ENCODE measurements around the gene DDR2.
"Not testable (repeated sequence)": the region's sequence is repeated elsewhere in the genome, so short reads cannot be mapped to it uniquely, and the experiment has no call there.

DDR2 gene

DNA sequence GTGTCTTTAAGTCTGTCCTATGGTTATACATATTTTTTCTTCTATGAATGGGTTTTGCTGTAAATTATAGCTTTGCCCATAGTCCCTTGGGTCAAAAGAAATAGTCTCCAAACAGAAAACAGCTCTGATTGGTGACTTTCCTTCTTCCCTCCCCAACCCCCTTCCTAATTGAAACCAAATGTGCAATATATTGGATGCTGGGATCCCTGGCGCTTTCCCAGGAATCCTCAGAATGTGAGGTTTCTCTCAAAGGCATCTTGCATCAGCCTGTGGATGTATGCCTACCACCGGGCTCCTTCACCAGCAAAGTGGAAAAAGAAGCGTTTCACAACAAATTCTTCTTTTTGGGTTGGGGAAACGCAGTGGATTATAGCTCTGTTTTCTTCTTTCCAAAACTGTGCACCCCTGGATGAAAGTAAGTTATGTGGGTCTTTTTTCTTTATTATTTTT is at the start of gene DDR2:
Gene DDR2, plus strand, starts transcription at position 248 of the 450 bp plus-strand sequence. CDS start 86,600 bp downstream, outside the sequence.
- no peak for DNase-seq

DNA sequence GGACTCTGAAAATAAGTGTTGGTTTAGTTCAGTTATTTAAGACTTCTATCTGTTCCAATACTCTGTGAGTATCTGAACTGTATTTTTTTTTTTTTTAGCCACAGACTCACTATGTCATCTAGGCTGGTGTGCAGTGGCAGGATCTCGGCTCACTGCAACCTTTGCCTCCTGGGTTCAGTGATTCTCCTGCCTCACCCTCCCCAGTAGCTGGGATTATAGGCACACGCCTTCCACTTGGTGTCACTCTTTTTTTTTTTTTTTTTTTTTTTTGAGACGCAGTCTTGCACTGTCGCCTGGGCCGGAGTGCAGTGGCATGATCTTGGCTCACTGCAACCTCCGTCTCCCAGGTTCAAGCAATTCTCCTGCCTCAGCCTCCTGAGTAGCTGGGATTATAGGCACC is 49.4 kb upstream of the DDR2 start:
- DNase-seq: not testable (repeated sequence)

DNA sequence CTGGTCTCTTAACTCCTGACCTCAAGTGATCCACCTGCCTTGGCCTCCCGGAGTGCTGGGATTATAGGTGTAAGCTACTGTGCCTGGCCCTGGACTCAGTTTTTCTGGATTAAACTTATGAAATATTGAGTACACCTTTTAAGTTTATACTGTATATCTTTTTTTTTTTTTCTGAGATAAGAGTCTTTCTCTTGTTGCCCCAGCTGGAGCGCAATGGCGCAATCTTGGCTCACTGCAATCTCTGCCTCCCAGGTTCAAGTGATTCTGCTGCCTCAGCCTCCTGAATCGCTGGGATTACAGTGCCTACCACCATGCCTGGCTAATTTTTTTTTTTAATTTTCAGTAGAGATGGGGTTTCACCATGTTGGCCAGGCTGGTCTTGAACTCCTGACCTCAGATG is 47.2 kb upstream of the DDR2 start:
- not testable (repeated sequence) for DNase-seq

DNA sequence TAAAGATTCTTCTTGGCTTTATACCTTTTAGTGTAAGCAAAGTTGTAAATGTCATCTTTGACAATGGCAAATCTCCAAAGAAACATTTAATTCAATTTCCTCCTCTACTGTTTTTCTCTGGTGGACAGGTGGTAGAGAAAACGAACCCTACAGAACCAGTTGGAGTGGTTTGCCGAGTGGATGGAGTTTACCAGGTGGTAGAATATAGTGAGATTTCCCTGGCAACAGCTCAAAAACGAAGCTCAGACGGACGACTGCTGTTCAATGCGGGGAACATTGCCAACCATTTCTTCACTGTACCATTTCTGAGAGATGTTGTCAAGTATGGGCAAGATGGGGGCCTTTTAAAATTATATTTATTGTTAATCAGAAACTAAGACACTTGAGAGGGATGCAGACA is 44.9 kb upstream of the DDR2 start:
- DNase-seq: no peak

GRCh38 chr1:162587761-162588260 is 44.5 kb upstream of the DDR2 start:
- DNase-seq: no peak

- DNase-seq: no peak
These were observed 42.2 kb upstream of the DDR2 start for GRCh38 chr1:162590101-162590500.

DNA sequence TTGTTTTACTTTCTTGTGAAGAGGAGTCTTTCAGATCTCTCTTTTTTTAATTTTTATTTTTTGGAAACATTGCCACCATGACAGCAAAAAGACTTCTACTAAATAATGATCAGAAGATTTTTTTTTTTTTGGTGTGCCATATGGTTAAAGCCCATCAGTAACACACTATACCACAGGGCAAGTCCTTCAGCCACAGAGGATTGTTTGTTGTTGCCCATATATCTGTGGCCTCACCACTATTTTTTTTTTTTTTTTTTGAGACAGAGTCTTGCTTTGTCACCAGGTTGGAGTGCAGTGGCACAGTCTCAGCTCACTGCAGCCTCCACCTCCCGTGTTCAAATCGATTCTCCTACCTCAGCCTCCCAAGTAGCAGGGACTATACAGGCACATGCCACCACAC is 41.6 kb upstream of the DDR2 start:
- DNase-seq: no peak

DNA sequence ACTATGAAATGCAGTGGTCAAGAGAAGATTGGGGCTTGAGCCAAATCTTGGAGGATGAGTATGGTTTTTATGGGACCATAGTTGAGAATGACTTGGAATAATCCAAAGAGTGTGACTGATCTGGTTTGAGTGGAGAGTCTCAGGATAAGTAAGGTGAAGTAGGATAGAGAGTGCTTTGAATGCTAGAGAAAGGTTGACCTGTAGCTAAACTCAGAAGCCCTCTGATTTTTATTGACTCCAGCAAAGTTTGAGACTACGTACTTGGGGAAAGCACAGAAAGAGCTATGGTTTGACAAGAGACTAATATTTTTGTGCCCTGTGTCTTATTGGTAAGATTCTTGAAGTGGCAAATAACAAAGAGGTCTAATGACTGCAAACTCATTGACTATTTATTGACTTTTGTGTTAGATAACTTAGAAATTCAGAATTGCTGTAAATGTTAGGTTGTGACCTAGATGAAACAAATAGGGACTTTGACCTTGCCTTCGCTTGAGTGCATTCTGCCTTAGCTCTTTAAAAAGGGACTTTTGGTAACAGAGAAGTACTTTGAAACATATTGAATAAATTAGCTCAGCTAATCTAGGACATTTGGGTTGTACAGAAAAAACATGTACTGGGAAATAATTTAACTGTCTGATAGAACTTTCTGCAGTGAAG is 35.6 kb upstream of the DDR2 start:
- no peak for DNase-seq

DNA sequence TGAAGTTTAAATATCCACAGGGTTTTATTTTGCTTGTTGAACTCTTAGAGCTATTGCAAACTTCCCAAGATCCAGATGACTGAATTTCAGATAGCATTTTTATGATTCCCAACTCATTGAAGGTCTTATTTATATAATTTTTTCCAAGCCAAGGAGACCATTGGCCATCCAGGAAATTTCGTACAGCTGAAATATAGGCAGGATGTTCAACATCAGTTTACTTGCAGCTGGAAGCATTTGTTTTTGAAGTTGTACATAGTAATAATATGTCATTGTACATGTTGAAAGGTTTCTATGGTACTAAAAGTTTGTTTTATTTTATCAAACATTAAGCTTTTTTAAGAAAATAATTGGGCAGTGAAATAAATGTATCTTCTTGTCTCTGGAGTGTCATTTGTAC is 32.8 kb upstream of the DDR2 start:
- no peak for DNase-seq

DNA sequence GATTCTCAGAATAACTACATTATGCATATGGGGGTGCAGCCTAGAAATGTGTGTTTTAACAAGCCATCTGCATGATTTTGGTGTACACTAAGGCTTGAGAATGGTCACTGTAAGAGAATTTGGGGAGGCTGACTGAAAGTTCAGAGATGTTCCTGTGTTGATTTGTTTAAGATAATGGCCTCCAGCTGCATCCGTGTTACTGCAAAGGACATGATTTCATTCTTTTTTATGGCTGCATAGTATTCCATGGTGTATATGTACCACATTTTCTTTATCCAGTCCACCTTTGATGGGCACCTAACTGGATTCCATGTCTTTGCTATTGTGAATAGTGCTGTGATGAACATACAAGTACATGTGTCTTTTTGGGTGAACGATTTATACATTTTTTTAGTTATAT is 29.1 kb upstream of the DDR2 start:
- not testable (repeated sequence) for DNase-seq

DNA sequence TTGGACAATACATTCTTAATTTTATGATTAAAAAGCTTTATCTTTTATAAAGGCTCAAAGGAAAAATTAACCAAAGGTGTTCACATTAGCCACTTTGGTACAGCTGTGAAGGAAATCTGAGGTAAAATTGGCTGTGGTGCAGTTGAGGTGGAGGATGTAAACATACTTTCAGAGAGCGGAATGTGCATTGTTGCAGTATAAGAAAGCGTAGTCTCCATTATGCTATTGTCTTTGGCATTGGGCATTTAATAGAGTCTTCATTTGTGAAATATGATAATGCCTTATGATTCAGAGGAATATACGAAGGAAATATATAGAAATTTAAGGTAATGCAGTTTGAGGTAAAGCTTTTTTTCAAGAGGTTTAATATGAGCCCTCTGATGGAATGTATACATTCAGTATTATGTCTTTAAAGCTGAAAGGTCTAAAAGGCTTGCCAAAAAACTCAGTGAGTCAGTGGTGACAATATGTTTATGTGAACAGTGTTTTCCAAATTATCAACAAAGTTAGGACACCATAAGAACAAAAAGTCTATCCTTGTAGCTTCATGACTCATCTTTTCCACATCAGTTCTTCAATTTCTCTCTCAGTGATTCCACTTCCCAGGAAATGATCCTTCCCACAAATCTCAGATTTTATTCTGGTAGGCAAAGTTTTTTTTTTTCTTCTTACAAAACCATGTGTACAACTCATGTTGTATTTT is 26.9 kb upstream of the DDR2 start:
- DNase-seq: no peak

GRCh38 chr1:162609306-162609705 is 23.0 kb upstream of the DDR2 start:
- DNase-seq: no peak

GRCh38 chr1:162612606-162613400 is 19.5 kb upstream of the DDR2 start:
- DNase-seq: no peak

- no peak for DNase-seq
These were observed 15.4 kb upstream of the DDR2 start for GRCh38 chr1:162616848-162617247.

GRCh38 chr1:162617513-162617912 is 14.8 kb upstream of the DDR2 start:
- DNase-seq: no peak

- no peak for DNase-seq
These were observed 13.2 kb upstream of the DDR2 start for GRCh38 chr1:162619076-162619475.

GRCh38 chr1:162621256-162621655 is 11.0 kb upstream of the DDR2 start:
- no peak for DNase-seq

DNA sequence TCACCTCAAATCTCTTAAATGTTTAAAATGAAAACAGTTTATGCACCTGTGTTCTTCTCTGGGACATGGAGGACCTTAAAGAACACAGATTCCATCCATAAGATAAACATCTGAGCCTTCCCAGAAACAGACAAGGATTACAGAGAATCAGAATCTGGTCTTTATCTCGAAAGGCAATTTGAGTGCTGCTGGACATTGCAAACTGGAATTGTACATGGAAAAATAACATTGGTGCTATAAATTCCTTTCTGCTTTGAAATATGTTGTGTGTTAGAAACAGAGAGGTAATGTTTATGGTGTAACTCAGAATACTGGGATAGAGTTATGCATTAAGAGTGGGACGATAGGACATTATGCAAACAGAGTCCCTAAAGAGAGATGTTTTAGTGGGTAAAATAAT is 6.6 kb upstream of the DDR2 start:
- no peak for DNase-seq

GRCh38 chr1:162626094-162626493 is 6.2 kb upstream of the DDR2 start:
- no peak for DNase-seq

DNA sequence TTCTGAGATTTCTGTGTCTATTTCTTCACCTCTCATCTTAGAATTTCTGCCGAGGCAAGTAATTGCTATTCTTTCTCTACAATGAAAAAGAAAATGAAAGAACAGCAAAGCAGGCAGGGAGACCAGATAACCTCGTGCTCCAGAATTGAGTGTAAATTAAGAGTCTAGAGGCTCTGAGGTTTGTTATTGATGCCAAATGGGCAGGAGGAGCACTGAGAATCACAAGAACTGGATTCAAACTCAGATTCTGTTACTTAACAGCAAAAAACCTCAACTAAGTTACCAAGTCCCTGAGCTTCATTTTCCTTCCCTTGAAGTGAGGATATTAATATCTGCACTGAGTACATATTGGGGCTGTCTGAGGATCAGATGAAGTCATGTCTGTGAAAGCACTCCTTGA is 5.5 kb upstream of the DDR2 start:
- no peak for DNase-seq

DNA sequence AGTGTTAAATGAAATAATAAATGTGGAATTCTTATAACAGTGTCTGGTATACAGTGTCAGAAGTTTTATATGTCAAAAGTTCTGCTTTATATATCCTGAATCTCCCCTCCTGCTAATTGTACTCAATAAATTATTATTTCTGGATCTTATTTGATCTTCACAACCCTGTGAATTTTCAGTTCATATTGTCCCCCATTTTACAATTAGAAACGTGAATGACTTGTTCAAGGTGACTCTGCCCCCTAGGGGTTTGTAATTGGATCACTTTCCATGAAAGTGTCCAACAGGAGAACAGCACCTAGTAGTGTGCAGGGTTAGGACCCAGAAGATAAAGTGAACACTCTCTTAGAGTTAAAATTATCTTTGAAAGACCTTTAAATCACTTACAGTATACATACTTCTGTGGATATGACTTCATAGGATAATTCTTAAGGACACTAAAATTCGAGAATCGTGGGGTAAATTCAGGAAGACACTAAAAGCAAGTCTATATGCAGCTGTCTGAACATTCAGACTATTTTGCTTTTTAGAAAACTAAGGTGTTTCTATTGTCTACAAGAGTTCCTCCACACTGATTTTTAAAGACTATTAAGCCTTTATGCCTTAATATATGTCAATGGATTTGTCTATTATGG is 4.5 kb upstream of the DDR2 start:
- DNase-seq: peak; percentile 16

DNA sequence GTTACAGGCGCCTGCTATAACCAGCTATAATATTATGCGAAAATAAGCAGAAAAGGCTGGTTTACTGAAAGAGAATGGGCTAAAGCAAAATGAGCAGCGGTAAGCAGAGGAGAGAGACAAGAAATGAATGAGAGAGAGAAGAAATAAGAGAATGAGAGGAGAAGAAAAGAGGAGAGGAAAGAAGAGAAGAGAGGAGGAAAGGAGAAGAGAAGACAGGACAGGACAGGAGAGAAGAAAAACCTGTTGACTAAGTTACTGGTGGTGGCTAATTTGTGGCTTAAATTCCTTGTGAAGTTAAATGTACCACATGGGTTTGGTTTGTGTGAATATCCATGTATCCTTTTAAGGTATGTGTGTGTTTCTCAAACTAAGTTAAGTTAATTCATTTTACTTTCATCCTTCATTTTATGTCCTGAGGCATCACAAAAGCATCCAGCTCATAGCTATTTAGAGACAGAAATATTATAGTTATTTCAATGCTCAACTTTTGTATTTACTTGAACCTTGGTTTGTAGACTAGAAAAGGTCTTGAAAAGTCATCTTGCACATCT is 3.1 kb upstream of the DDR2 start:
- DNase-seq: no peak

GRCh38 chr1:162629651-162630050 is 2.6 kb upstream of the DDR2 start:
- DNase-seq: no peak

Measured in CD4-positive, alpha-beta T cell treated with Interleukin-17A for 1 hour (primary cell).